ENCODE data around the gene PLEKHG2.
A peak's percentile ranks its signal among the peaks of the same experiment; 100 is the strongest.

The PLEKHG2 gene

GRCh38 chr19:39406656-39407409 lies 5.6 kb upstream of the PLEKHG2 start, which contains the start of gene ZFP36:
Gene ZFP36, plus strand, starts transcription at chr19:39406847. Its CDS starts 58 bp downstream, at chr19:39406905.
- DNase-seq (ENCODE audit: low read depth) = peak; percentile 79

DNA sequence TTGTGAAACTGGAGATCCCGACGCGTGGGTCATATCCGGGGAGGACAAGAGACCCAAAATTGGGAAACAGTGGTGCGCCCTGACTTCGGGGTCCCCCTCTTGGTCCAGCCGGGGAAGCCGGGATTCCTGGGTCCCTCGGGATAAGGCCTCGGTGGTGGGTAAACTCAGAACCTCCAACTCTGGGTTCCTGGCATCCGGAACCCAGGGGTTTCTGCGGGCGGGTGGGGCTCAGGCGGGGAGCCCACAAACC lies 5.1 kb upstream of the PLEKHG2 start:
- DNase-seq (ENCODE audit: low read depth) = no peak

- peak; percentile 35 for DNase-seq (ENCODE audit: low read depth)
Observed at GRCh38 chr19:39407660-39408391, 4.6 kb upstream of the PLEKHG2 start.

DNA sequence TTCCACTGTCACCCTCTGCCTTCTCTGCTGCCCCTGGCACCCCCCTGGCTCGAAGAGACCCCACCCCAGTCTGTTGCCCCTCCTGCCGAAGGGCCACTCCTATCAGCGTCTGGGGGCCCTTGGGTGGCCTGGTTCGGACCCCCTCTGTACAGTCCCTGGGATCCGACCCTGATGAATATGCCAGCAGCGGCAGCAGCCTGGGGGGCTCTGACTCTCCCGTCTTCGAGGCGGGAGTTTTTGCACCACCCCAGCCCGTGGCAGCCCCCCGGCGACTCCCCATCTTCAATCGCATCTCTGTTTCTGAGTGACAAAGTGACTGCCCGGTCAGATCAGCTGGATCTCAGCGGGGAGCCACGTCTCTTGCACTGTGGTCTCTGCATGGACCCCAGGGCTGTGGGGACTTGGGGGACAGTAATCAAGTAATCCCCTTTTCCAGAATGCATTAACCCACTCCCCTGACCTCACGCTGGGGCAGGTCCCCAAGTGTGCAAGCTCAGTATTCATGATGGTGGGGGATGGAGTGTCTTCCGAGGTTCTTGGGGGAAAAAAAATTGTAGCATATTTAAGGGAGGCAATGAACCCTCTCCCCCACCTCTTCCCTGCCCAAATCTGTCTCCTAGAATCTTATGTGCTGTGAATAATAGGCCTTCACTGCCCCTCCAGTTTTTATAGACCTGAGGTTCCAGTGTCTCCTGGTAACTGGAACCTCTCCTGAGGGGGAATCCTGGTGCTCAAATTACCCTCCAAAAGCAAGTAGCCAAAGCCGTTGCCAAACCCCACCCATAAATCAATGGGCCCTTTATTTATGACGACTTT lies 3.9 kb upstream of the PLEKHG2 start:
- DNase-seq (ENCODE audit: low read depth) = peak; percentile 46

- DNase-seq (ENCODE audit: low read depth) = peak; percentile 74
Observed at GRCh38 chr19:39409208-39410016, 3.1 kb upstream of the PLEKHG2 start.

DNA sequence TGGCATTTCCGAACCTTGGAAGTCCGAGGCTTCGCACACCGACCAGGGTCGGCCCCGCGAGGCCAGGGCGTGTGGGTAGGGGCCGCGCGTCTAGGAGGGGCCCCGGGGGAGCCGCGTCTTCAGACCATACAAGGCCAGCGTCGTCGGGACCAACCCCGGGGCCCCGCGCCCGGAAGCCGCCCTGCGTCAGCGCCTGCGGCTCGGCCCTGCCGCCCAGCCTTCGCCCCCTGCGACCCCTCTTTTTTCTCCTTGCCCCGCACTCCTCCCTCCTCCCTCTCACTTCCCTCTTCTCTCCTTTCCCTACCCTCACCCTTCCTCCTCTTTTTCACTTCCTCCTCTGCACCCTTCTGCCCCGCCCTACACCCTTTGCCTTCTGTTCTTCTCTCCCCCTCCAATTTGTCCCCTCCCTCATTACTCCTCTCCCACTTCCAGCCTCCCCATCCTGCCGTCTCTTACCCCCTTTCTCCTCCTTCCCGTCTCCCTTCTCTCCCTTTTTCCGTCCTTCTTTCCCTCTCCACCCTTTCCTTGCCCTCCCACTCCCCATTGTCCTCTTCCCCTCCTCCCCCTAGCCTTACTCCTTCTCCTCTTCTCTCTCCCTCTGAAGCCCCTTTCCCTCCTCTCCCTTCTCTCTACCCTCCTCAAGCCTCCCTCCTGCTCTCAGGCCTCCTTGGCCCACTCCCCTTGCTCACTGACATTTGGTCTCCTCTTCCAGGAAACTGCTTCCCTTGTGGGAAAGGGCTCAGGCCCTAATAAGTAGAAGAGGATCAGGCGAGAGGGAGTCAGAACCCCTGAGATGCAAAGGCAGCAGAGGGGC lies 2.2 kb upstream of the PLEKHG2 start:
- peak; percentile 79 for DNase-seq (ENCODE audit: low read depth)

DNA sequence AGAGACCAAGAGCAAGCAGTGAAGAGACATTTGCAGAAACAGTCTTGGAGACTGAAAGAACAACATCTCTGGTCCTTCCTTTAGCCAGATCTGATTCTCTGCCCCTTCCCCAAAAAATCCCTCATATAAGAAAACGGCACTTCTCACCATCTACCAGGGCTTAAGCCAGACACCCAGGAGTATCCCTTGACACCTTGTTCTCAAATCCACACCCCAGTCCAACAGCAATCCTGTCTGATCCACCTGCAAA lies 1.7 kb upstream of the PLEKHG2 start:
- peak; percentile 18 for DNase-seq (ENCODE audit: low read depth)

GRCh38 chr19:39411081-39411831 lies 1.2 kb upstream of the PLEKHG2 start:
- peak; percentile 47 for DNase-seq (ENCODE audit: low read depth)

DNA sequence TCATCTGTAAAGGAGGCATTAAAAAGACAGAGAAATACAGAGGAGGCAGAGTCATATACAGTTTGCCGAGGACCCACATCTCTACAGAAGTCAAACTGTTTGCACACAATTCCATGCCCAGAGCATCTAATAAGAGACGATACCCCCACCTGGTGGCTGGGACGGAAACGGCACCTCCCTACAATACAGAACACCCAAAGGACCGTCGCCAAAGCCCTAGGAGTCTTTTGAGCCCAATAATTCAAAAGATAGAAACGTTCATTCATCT lies 703 bp upstream of the PLEKHG2 start:
- peak; percentile 88 for DNase-seq (ENCODE audit: low read depth)

GRCh38 chr19:39412867-39413271 lies 400 bp downstream of the PLEKHG2 start:
- no peak for DNase-seq (ENCODE audit: low read depth)

DNA sequence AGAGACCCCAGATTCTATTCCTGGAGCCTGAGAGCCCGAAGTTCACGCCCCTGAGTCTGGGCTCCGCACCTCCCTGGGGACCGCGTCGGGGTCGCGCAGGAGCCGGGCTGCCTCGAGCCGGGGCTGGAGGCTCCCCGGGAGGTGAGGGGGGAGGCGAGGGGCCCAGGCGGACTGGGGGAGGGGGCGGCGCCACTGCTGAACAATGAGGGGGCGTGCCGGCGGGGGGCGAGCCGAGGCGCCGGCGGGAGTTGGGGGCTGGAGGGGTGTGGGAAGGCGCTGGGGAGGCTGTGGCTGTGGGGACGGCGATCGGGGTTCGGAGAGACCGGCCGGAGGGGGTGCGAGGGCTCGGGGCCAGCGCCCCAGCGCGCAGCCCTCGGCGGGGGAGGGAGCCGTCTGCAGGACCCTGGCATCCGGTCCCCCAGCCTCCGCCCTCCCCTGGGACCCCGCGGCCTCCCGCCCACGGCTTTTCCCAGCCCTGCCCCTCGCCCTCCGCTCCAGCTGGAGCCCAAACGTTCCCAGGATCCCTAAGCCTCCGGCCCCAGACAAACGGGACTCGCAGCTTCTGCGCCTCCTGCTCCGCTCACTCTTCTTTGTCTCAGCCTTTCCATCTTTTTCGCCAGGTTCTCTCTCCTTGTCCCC lies 922 bp downstream of the PLEKHG2 start:
- peak; percentile 40 for DNase-seq (ENCODE audit: low read depth)

- peak; percentile 23 for DNase-seq (ENCODE audit: low read depth)
Observed at GRCh38 chr19:39413911-39414608, 1.6 kb downstream of the PLEKHG2 start.

- DNase-seq (ENCODE audit: low read depth) = no peak
Observed at GRCh38 chr19:39415111-39416046, 2.9 kb downstream of the PLEKHG2 start.

- no peak for DNase-seq (ENCODE audit: low read depth)
Observed at GRCh38 chr19:39416152-39417120, 4.0 kb downstream of the PLEKHG2 start.

- no peak for DNase-seq (ENCODE audit: low read depth)
Observed at GRCh38 chr19:39417463-39418181, 5.2 kb downstream of the PLEKHG2 start.

DNA sequence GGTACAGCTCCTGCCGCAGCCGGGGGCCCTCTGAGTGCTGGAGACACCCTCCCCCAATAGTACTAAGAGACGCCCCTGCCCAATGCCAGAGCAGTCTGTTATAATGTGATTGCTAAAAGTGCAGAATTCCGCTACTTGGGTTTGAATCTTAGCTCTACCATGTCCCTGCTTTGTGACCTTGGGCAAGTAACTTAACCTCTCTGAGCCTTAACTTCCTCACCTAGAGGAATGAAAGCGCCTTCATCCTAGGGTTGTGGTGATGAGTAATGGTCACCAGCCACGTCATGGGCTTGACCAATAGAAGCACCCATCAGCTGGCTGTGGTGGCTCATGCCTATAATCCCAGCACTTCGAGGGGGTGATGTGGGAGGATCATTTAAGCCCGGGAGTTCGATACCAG lies 6.5 kb downstream of the PLEKHG2 start:
- no peak for DNase-seq (ENCODE audit: low read depth)

GRCh38 chr19:39420769-39421168 lies 8.3 kb downstream of the PLEKHG2 start:
- DNase-seq (ENCODE audit: low read depth) = no peak

Measured in iris pigment epithelial cell (primary cell).